Hepatocyte (in vitro differentiated cells): ENCODE measurements around the gene TBATA. TPM values are rescaled to one million over a fixed set of nuclear protein-coding genes. Genes with fewer than 3 reads are reported as not detected.

ENCODE experiments used
- DNase-seq: peaks from one replicate; pipeline ENCODE4 v3.0.0-alpha.2; 2016; ENCODE audit warnings: low spot score
- H2AFZ ChIP-seq: fragments of 200-600 bp; sonication (generic); 2 replicates; pipeline ENCODE4 v1.6.0; 2016; ENCODE audit warnings: antibody characterized with exemption, mild to moderate bottlenecking
- H3K27ac ChIP-seq: fragments of 200-600 bp; sonication (generic); 2 replicates; pipeline ENCODE4 v1.5.1; 2016; ENCODE audit warnings: mild to moderate bottlenecking
- H3K27me3 ChIP-seq: fragments of 200-600 bp; sonication (generic); 2 replicates; pipeline ENCODE4 v1.6.1; 2016
- H3K36me3 ChIP-seq: fragments of 200-600 bp; sonication (generic); replicated peaks from 2 replicates; pipeline ENCODE4 v1.5.1; 2016; ENCODE audit warnings: low read depth; ENCODE audit not compliant: insufficient read depth
- H3K4me1 ChIP-seq: fragments of 200-600 bp; sonication (generic); 2 replicates; pipeline ENCODE4 v1.5.1; 2016; ENCODE audit warnings: mild to moderate bottlenecking, moderate library complexity; ENCODE audit not compliant: insufficient read depth
- H3K4me2 ChIP-seq: fragments of 200-600 bp; sonication (generic); 2 replicates; pipeline ENCODE4 v1.6.0; 2016
- H3K4me3 ChIP-seq: fragments of 200-600 bp; sonication (generic); 2 replicates; pipeline ENCODE4 v1.5.1; 2016; ENCODE audit warnings: mild to moderate bottlenecking
- H3K79me2 ChIP-seq: fragments of 200-600 bp; sonication (generic); 2 replicates; pipeline ENCODE4 v1.6.0; 2017; ENCODE audit warnings: mild to moderate bottlenecking
- H3K9me2 ChIP-seq: fragments of 200-600 bp; sonication (generic); replicated peaks from 2 replicates; pipeline ENCODE4 v1.6.0; 2017; ENCODE audit warnings: mild to moderate bottlenecking; ENCODE audit not compliant: insufficient read depth
- H3K9me3 ChIP-seq: fragments of 200-600 bp; sonication (generic); 2 replicates; pipeline ENCODE4 v1.5.1; 2016; ENCODE audit warnings: low read depth, mild to moderate bottlenecking
- H4K20me1 ChIP-seq: fragments of 200-600 bp; sonication (generic); 2 replicates; pipeline ENCODE4 v1.6.0; 2016; ENCODE audit warnings: mild to moderate bottlenecking; ENCODE audit not compliant: insufficient read depth, poor library complexity, severe bottlenecking
- CTCF ChIP-seq: fragments of 200-600 bp; sonication (generic); IDR thresholded peaks from 2 replicates; pipeline ENCODE4 v1.5.1; 2016; ENCODE audit warnings: antibody characterized with exemption, mild to moderate bottlenecking; ENCODE audit not compliant: poor library complexity
- EZH2 ChIP-seq: fragments of 200-600 bp; sonication (generic); IDR thresholded peaks from 2 replicates; pipeline ENCODE4 v1.6.1; 2016; ENCODE audit warnings: antibody characterized with exemption, mild to moderate bottlenecking, borderline replicate concordance
- EZH2phosphoT487 ChIP-seq: fragments of 200-600 bp; sonication (generic); IDR thresholded peaks from one replicate; pipeline ENCODE4 v1.6.1; 2018; ENCODE audit warnings: antibody characterized with exemption, mild to moderate bottlenecking, low read depth, moderate library complexity; ENCODE audit not compliant: unreplicated experiment, severe bottlenecking
- WGBS: methylation state at CpG from one replicate; pipeline ENCODE4 v1.1.6; 2016; ENCODE audit warnings: low lambda C conversion rate; ENCODE audit errors: missing lambda C conversion rate; 5-methylcytosine and 5-hydroxymethylcytosine counted together
- polyA plus RNA-seq: library from polyadenylated mRNA; unstranded; fragments of >200 nt; fragmentation: Nextera tagmentation; extraction: Ambion mirVana; gene quantifications from 2 replicates; pipeline ENCODE4 v1.2.1, GENCODE V29; 2016
- total RNA-seq: library from RNA; depleted of rRNA; stranded (reverse); fragments of >200 nt; gene quantifications from 2 replicates; pipeline ENCODE4 v1.2.3, GENCODE V29; 2014

TBATA gene
- total and polyA plus RNA-seq, 2 experiments from 2014 or later: not detected

DNA sequence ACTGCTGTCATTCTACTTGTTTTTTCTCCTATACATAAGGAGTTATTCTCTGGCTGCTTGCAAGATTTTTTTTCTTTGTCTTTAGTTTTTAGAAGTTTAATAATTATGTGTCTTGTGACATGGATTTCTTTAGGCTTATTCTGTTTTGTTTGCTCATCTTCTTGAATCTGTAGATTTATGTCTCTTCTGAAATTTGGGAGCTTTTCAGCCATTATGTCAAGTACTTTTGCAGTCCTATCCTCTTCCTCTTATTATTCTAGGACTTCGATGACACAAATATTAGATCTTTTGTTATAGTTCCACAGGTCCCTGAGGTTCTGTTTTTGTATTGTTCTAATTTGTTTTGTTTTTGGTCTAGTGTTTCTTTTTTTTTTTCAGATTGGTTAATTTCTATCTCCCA is 16.7 kb upstream of the TBATA start:
- no peak for TF ChIP-seq CTCF
- no peak for TF ChIP-seq EZH2phosphoT487
- TF ChIP-seq EZH2: no peak
- 96% methylated on average over 1 of the region's 1 CpG for WGBS

GRCh38 chr10:70799124-70799523 is 13.9 kb upstream of the TBATA start:
- H3K79me2 ChIP-seq: no peaks in the 10 kb centered on the region
- no peaks in the 10 kb centered on the region for H3K27me3 ChIP-seq
- no peak overlapping the region for H3K4me2 ChIP-seq
- no peaks in the 10 kb centered on the region for H3K9me3 ChIP-seq
- H3K4me1 ChIP-seq: no peaks in the 10 kb centered on the region
- H3K4me3 ChIP-seq: no peak overlapping the region
- H2AFZ ChIP-seq: no peak overlapping the region
- no peaks in the 10 kb centered on the region for H3K36me3 ChIP-seq
- 92% methylated on average over 5 of the region's 5 CpGs for WGBS
- no peaks in the 10 kb centered on the region for H3K9me2 ChIP-seq
- no peak for DNase-seq
- H3K27ac ChIP-seq: no peak overlapping the region
- TF ChIP-seq EZH2 (no peak), EZH2phosphoT487 (no peak), CTCF (no peak)
- no peaks in the 10 kb centered on the region for H4K20me1 ChIP-seq

More for the DNA sequence above, 16.7 kb upstream of the TBATA start:
- Histone ChIP-seq H3K4me3 (no peak overlapping the region), H3K4me1 (no peaks in the 10 kb centered on the region), H3K79me2 (no peaks in the 10 kb centered on the region), H3K9me3 (no peaks in the 10 kb centered on the region), H4K20me1 (no peaks in the 10 kb centered on the region), H3K9me2 (no peaks in the 10 kb centered on the region), H2AFZ (no peak overlapping the region), H3K27ac (no peak overlapping the region), H3K36me3 (no peaks in the 10 kb centered on the region), H3K27me3 (no peaks in the 10 kb centered on the region), H3K4me2 (no peak overlapping the region)
- no peak for DNase-seq

DNA sequence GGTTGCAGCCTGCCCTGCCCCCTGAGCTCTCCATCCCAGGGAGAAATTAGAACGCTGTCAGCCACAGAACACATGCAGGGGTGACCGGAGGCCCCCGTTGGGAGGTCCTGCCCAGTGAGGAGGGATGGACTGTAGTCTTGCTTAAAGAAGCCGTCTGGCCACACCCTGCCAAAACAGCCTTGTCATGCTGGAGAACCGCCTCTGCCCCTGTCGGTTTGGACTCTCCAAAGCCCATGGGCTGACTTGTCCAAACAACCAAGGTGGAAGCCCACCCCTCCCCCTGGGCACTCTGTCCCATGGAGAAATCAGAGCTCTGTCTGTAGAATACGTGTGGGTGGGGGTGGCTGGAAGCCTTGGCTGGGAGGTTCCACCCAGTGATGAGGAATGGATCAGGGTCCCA is 12.7 kb upstream of the TBATA start:
- TF ChIP-seq EZH2: no peak
- no peak for TF ChIP-seq EZH2phosphoT487
- no peak for TF ChIP-seq CTCF
- Histone ChIP-seq H3K9me2 (no peaks in the 10 kb centered on the region), H3K4me2 (no peak overlapping the region), H3K36me3 (no peaks in the 10 kb centered on the region), H3K4me1 (no peaks in the 10 kb centered on the region), H4K20me1 (no peaks in the 10 kb centered on the region), H3K79me2 (no peaks in the 10 kb centered on the region), H3K27ac (no peak overlapping the region), H3K9me3 (no peaks in the 10 kb centered on the region), H3K4me3 (no peak overlapping the region), H3K27me3 (no peaks in the 10 kb centered on the region), H2AFZ (no peak overlapping the region)
- no peak for DNase-seq
- 91% methylated on average over 7 of the region's 7 CpGs for WGBS

- TF ChIP-seq EZH2: no peak
- TF ChIP-seq CTCF: no peak
- no peak for TF ChIP-seq EZH2phosphoT487
- H3K4me2 ChIP-seq: no peak overlapping the region
- DNase-seq: no peak
- H3K36me3 ChIP-seq: no peaks in the 10 kb centered on the region
- no peaks in the 10 kb centered on the region for H3K27me3 ChIP-seq
- no peak overlapping the region for H3K27ac ChIP-seq
- H3K9me2 ChIP-seq: no peaks in the 10 kb centered on the region
- no peaks in the 10 kb centered on the region for H3K4me1 ChIP-seq
- no peak overlapping the region for H3K4me3 ChIP-seq
- no peak overlapping the region for H2AFZ ChIP-seq
- H3K79me2 ChIP-seq: no peaks in the 10 kb centered on the region
- 79% methylated on average over 1 of the region's 1 CpG for WGBS
- no peaks in the 10 kb centered on the region for H3K9me3 ChIP-seq
- no peaks in the 10 kb centered on the region for H4K20me1 ChIP-seq
Measured at GRCh38 chr10:70795613-70796012, 10.4 kb upstream of the TBATA start.
